Measurements from ENCODE around the gene TMTC1.

TMTC1 gene

DNA sequence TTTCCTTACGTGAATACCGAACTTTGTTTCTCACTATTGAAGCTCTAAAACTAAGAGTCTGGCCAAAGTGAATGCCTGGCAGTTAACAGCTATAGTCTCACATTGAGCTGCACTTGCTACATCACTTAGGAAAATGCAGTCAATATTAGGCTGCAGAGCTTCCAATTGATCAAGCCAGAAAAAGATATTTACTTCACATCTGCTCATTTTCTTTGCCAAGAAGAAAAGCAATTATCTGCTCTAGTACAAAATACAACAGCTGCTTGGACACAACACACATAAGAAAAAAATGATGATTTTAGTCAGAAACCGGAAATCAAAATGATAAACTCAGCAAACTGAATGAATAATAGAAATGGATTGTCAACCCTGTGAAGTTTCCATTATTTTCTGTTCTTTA, 45.4 kb downstream of the TMTC1 start:
- no peak for DNase-seq

DNA sequence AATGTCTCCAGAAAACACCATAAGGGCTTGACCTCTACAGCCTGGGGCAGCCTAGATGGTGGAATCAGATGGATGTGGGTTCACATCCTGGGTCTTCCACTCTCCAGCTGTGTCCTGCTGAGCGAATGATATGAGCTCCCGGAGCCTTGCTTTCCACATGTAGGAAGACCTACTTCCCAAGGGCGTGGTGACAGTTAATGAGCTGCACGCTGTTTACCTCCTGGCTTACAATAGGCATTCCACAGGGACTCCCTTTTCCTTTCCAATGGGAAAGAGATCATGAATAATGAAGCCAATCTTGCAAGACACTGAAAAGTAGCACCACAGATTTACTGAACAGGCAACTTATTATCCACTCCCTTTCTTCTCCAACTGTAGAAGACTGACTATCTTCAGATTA, 46.1 kb downstream of the TMTC1 start:
- no peak for DNase-seq

DNA sequence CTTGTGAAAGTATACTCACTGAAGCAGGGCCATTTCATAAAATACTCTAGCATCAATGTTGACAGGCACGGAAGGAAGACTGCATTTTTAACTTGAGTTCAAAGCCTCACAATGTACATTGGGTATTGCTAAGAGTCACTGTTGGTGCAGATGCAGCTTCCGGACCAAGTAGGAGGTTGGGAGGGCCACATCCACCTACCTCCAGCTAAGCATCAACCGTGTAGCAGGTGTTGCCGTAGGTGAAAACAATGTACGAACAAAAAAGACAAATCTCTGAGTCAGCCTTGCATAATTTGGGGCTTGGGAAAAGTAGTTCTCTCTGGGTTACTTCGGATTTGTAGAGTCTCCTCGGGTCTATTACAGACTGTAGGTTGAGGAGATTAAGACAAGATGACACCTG, 48.1 kb downstream of the TMTC1 start:
- no peak for DNase-seq

DNA sequence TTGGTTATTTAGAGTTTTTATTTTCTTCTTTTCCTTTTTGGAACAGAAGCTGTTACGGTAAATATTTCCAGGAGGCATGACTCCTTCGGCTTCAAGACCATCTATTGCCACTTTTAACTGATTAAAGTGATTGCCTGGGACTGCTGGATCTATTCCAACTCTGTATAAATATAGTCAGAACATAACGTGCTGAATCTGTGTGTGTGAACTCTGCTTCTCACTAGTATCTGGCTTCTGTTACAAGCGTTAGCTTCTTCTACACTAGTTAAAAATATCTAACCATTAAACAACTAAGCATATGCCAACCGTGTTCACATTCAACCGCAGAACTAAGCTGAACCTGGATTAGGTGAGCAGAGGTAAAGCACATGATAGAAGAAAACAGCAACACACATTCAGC, 49.0 kb downstream of the TMTC1 start:
- DNase-seq, result no peak

DNA sequence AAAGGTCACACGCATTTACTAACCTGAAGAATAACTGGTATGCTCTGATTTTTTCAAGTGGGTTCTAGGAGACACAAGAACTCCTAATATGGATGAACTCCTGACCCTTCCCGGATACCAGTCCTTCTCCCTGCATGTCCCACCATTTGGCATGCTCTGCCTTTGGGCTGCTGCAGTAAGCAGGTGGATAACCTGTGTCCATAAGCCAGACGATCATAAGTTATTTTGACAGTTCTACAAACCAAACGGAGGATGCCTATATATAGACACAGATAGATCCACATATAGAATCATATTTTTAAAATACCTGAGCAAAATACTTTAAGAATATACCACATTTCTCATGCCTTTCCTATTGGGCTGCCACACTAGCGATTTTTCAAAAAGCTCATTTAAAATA, 49.4 kb downstream of the TMTC1 start:
- DNase-seq, result no peak

DNA sequence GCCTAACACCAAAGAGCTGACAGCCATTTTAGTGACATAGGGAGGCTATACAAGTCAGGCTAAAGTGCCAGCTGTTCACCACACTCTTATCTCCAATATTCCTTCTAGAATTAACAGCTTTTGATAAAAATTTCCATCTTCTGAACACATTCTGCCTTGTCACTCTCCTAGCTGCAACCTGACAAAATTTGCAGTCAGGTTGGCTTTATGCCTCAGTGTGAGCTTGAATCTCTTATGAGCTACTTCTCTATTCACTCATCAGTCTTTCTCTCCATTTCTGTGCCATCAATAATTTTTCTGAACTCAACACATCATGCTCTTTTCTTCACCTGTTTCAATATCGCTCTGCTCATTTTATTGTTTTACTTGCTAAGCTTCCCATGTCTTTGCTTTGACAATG, 50.2 kb downstream of the TMTC1 start:
- DNase-seq, result no peak

DNA sequence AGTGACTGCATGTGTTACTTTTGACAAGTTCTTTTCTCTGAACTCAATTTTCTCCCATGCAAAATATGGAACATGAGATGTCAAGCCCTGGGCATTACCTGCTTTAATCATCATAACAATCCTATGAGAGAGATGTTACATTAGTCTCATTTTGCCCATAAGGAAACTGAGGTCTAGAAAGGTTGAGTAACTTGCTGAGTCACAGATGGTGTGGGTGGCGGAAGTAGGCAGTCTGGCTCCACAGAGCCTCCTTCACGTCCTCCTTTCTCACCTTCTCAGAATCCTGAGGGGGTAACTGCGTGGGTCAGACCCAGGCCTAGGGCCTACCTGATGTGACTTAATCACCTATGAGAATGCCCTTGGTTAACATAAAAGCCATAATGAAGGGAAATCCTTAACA, 50.7 kb downstream of the TMTC1 start:
- no peak for DNase-seq

DNA sequence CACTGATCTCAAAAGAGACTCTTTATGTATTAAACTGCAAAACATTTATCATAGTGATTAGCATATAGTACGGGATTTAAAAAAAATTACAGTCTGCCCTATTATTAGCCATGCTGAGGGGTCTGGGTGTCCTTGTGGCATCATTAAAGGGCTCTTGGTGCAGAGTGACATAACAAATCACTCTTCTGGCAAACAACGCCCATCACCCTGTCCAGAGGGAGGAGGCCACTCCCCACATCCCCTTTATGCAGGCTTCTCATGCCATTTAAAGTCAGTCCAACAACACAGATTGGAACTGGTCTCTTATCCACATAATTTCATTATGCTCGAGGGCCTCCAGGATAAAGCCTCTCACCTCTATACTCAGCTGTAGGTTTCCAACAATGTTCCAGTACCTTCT, 51.1 kb downstream of the TMTC1 start:
- no peak for DNase-seq

DNA sequence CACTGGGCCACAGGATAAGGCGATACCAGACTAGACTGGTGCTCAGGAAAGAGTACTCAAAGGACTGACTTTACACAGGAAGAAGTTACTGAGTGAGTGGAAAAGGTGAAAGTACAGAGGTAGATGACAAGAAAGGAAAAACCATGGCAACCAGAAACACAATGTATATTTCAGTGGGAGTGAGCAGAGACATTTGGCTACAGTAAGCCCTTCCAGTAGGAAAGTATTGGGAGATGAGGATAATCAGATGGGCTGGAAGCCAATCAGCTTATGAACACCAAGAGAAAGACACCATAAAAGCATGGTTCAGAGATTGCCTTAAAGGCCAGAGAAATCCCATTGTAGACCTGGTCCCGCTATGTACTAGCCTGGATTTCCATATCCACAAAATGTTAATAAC, 51.6 kb downstream of the TMTC1 start:
- DNase-seq, result no peak

DNA sequence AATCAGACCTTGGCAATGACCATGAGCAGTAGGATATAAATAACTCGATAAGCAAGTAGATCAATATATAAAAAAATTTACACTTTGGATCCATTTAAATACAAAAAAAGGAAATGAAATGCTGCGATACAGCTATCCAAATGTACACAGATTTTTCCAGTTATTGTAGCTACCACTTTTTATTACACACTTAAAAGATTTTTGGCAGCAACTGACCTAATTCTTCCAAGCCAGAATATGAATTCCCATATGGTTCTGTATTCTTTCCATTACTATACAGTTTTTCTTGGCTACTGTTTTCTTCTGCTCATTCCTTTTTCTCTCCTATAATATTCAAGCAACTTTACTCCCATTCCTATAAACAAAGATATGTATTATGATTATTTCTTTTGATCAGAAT, 52.2 kb downstream of the TMTC1 start:
- no peak for DNase-seq

DNA sequence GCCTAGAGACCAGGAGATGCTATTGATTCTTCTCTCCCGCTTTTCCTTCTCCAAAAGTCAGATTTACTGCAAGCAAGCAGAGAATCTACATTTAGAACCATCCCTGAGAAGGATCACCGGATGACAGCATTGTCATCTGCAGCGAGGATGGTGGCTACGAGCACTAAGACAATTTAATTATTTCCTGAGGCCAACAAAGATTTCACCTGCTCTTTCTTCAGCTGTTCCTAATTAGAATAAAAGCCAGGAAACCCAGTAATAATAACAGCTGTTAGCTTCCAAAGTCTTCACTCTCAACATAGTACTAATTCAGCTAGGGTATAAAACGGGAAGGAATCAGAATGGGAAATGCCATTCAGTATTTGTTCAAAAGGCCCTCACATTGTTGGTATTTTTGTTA, 53.3 kb downstream of the TMTC1 start:
- DNase-seq, result no peak

DNA sequence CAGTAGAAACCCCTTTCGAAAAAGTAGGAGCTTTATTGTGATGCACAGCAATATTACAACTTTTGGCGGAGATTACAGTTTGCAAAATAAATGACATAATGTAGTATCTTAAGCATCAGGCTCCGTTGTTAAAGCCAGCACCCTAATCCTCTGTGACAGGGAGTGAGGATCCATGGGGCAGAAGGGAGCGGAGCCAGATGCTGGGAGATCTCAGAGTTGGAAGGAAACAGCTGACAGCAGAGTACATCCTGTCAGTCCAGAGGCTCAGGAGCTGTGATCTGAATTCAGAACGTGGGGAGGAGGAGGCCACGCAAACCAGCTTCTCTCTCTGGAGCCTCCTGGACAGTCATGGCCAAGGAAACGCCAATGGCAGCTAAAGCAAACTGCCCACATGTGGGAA, 55.7 kb downstream of the TMTC1 start:
- no peak for DNase-seq

DNA sequence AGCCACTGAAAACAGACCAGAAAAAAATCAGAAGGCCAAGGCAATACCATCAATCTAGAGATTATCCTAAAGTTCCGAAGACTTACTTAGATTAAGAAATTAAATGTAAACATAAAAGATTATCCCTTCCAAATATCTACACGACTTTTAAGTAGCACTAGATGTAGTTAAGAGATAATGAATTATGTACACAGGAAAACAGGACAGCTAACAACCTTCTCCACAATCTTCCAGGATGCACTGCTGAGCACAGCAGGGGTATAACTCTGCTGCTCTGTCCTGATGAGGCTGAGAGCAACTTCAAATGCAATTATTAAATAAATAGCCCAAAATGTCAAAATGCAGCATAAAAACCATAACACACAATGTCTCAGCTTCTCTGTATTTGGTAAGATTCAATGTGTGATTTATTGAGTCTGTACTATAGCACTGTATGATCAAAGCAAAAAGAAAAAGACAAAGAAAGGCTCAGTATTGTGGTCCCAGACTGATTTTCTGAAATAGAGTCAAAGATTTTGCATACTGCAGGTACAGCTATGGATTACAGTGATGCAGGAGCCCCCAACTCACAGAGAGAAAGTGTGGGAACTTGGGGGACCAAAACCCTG, 56.9 kb downstream of the TMTC1 start:
- DNase-seq, result no peak

DNA sequence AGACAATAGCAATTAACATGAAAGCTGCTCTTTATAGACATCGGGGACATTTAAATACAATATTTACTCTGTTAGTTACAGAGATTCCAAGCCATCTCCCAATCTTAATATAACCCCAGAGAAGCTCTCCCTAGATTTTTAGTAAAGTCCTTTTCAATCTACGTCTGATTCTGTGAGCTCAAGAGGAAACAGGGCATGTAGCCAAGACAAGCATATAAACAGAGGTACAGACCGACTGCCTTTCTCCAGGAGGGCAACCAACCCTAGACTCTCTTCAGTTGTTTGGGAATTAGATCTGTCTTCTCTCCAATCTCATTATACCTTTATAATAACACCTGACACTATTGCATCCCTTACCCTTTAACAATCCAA, 57.4 kb downstream of the TMTC1 start:
- no peak for DNase-seq

DNA sequence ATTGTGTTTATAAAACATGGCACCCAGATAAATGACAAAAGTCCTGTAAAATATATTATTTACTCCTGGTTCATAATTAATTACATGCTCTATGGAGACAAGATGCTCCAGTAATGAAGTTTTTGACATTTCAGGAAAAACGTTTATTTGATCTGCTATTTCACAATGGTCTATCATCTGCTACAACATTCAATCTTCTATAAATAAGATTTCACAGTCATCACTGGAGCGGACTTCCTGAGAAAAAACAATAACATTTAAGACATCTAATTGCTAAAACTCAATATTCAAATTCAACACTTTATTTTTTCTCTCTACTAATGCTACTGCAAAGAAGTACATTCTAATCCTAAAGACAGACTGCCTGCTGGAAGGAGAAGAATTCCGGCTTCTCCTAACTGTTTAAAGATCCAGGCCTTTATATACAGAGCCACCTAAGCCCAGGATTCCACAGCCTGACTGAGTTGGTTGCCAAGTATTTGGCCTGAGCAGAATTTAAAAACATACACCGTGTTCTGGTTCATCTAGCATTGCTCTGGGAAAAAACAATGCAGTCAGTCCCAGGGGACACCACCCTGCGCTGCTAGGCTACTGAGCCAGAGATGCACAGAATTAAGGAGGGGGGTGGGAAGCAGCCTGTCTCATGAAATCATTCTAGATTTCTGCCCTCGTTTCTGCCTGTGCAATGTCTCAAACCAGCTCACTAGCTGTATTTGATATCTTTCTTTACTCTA, 58.0 kb downstream of the TMTC1 start:
- no peak for DNase-seq

DNA sequence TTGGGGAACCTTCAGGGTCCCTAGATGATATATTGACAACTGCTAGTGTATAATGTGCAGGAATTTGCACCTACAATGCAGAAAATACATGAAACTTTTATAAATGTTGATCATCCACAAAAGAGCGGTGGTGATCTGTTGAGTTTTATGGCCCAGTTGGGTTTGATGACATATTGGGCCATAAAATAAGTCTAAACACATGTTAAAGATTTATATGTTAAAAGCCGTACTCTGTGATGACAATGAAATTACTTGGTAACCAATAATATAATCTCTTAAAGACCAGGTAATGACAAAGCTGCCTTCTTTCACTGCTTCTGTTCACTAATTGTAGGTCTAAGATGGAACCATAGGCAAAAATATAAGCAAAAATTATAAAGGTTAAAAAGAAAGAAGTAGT, 61.6 kb downstream of the TMTC1 start:
- DNase-seq, result no peak

DNA sequence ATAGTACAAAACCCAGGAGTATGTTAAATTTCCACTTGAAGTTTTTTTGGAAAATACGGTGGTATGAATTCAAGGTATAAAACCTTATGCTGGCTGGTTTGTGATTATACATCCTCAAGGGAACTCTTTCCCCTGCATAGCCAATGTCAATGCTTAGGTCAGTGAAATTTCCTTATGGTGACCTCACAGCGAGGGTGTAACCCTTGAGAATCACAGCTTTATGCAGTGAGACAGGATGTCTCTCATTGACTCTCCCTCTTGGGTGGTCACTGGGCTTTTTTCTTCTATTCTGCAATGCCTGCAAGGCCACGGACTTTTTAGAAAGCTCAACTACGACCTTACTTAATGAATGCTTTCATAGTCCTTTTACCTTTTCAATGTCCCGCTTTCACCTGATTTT, 64.4 kb downstream of the TMTC1 start:
- no peak for DNase-seq

DNA sequence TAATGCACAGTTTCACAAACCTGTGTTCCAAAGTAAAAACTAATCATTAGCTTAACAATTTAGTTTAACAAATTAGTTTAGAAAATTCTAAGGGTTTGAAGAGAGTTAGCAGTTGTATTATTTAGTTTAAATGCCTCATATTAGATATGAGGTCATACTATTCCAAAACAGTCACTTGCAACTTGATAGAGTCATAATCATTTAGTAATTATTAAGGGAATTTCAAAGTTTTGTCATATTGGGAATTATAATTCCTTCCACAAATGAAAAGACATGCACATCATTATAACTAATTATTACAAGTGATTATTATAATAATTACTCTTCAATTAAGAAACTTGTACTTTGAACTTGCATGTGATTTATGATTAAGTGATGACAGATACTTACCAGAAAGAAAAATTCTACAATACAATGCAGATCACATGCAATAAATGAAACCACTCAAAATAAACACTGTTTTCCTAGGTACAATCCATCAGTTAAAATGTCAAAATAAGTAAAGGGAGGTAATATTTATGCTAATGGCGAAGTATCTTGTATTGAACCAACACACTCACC, 66.1 kb downstream of the TMTC1 start:
- DNase-seq, result no peak

DNA sequence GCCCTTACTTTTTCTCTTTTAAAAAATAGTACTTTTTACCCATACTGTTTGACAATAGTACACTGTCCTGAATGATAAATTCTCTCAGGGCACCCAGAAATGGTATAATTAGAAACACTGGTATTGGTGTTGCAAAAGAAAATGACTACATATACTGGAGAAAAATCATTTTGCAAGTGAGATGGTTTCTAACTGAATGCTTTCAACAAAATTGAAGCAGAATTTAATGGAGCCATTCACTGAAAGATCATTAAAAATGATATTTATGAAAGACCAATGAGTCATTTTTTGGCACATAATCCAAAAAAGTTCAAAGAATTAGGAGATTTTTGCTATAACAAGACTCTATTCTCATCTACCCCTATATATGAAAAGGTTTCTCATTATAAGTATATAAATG, 68.8 kb downstream of the TMTC1 start:
- DNase-seq, result no peak

DNA sequence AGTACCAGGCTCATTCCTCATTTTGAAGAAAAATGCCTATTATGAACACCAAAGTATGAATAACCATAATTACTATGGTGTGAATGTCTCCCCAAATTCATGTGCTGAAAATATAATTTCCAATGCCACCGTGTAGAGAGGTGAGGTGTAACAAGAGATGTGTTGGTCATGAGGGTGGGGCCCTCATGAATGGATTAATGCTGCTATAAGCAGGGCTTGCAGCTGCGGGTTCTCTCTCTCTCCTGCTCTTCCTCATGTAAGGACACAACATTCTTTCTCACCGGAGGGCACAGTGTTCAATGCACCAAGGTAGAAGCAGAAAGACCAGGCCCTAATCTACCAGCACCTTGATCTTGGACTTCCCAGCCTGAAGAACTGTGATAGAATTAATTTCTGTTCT, 70.0 kb downstream of the TMTC1 start:
- DNase-seq, result no peak

DNA sequence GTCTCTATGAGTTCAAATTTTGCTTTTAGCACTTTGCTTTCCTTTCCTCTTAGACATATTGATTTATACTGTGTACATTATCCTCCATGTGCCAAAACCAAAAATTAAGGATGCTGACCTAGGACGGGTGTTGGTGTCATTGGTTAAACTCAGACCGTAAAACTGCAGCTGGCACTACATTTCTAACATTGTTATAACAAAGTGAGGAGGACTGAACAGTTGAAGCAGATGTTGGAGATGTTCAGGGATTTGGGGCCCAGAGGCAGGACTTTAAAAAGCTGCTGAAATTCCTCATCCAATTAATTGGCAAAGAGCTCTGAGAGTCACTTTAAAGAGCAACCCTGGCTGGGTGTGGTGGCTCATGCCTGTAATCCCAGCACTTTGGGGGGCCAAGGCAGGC, 72.4 kb downstream of the TMTC1 start:
- no peak for DNase-seq

DNA sequence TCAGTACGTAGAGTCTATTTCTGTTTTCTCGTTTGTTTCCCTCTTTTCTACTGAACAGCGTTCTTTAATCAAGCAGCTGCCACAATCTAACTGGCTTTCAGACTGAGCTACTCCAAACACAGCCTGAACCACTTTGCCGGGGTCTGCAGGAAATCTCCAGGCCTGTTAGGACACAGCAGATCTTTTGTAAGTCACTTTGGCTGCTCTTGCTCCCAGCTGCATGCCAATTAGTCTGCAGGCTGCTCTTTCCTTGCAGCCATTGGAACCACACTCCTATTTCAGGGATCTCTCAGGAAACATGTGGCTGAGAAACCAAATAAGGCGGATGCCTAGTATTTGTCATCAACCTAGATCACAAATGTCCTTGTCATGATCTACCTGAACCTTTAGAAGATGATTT, 73.6 kb downstream of the TMTC1 start:
- DNase-seq, result no peak

DNA sequence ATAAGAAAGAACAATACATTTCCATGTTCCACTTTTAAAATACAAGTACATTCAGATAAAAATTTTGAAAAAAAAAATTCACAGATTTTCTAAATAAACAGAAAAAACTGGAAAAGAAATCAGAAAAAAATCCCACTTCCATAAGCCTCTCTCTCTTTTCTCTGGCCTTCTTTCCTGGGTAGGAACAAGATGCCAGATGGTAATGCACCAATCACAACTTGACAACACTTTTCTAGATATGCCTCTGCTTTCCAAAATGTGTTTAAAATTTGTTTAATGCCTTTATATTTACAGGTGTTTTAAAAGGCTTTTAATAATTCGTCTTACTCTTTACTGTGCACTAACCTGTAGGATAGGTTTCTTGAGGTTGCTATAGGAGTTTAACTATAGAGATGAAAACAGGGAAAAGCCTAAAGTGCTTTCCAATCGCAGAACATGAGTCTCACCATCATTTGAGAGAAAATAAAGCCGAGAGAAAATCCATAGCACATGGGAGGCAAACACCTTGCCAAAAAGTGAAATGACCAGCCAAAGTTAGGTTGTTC, 74.2 kb downstream of the TMTC1 start:
- no peak for DNase-seq

DNA sequence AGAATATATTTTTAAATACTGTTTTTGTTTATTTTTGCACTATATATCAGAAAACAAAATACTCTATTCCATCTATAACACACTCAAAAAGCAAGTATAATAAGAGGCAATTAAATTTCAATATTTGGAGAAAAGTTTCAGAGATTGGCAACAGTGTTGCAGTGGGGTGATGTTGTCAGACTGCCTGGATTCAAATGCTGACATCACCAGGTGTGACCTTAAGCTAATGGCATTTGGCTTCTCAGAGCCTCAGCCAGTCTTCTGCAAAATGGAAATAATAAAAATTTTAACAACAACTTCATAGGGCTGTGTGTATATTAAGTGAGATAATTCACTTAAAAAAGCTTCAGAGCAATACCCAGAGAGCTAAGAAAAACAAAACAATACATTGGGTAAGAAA, 74.7 kb downstream of the TMTC1 start:
- no peak for DNase-seq

DNA sequence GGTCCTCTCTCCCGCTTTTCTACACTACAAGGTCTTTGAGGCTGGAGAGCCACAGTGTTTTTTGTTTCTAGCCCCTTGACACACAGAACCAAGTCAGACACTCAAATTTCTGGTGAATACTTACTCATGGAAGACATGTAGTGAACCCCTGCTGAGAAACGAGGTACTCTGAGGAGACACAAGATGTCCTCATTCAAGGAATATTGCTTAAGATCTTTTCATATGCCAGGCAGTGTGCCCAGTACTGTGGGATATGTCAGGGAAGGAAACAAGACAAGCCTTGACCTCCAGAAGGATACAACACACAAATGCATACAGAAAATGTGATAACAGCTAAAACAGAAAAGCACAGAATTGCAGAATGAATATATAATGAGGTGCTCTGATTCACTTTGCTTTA, 75.9 kb downstream of the TMTC1 start:
- DNase-seq, result no peak
